Right atrium auricular region (tissue), 2 donors: ENCODE measurements around the gene CACNA2D2. TPM values are rescaled to one million over a fixed set of nuclear protein-coding genes. Genes with fewer than 3 reads are reported as not detected.

ENCODE experiments used
- DNase-seq: peaks from one replicate; pipeline ENCODE4 v3.0.0-alpha.2; 2019; ENCODE audit warnings: low spot score
- H3K27ac ChIP-seq, 2 donors: fragments of 200-600 bp; sonication (generic); 1 replicate in 1 of 2; 2 replicates in 1 of 2; pipeline ENCODE4 v1.5.1; 2016 to 2019
- H3K27me3 ChIP-seq, 2 donors: fragments of 200-600 bp; sonication (generic); one replicate each; pipeline versions ENCODE4 v1.5.1 to v1.6.0; 2017 to 2019
- H3K36me3 ChIP-seq: fragments of 200-600 bp; sonication (generic); one replicate; pipeline ENCODE4 v1.5.1; 2016
- H3K4me1 ChIP-seq, 2 donors: fragments of 200-600 bp; sonication (generic); one replicate each; pipeline versions ENCODE4 v1.5.1 to v1.6.0; 2017 to 2019
- H3K4me3 ChIP-seq, 2 donors: fragments of 200-600 bp; sonication (generic); 1 replicate in 1 of 2; 2 replicates in 1 of 2; pipeline ENCODE4 v1.5.1; 2017 to 2019; ENCODE audit warnings: mild to moderate bottlenecking in 1 of 2, moderate library complexity in 1 of 2
- H3K9me3 ChIP-seq, 2 donors: fragments of 200-600 bp; sonication (generic); one replicate each; pipeline ENCODE4 v1.5.1; 2019
- CTCF ChIP-seq, 2 donors: fragments of 200-600 bp; sonication (generic); IDR thresholded peaks; one replicate each; pipeline ENCODE4 v1.5.1; 2019; ENCODE audit warnings: antibody characterized with exemption in 2 of 2
- total RNA-seq, 2 donors: library from RNA; depleted of rRNA; stranded (reverse); fragments of >200 nt; gene quantifications; one replicate each; pipeline ENCODE4 v1.1.0, GENCODE V29; 2016

The CACNA2D2 gene
- total RNA-seq, 2 donors from 2014 or later: 3.7 to 6.2 TPM

- no peak for TF ChIP-seq CTCF (IDR thresholded peaks at IDR 0.05)
- H3K9me3 ChIP-seq: no peaks in the 10 kb centered on the region
- no peak overlapping the region for H3K27ac ChIP-seq
- DNase-seq: no peak
- H3K4me1 ChIP-seq: peaks cover 0 to 15% of the 10 kb centered on the region in 2 donors
- no peaks in the 10 kb centered on the region for H3K36me3 ChIP-seq
- no peak overlapping the region for H3K4me3 ChIP-seq
- H3K27me3 ChIP-seq: no peaks in the 10 kb centered on the region
These were observed 69.5 kb downstream of the CACNA2D2 start for GRCh38 chr3:50433954-50434353.

GRCh38 chr3:50430950-50431435 is 72.4 kb downstream of the CACNA2D2 start:
- no peak for TF ChIP-seq CTCF (IDR thresholded peaks at IDR 0.05)
- H3K27ac ChIP-seq: no peak overlapping the region
- no peak for DNase-seq
- H3K9me3 ChIP-seq: no peaks in the 10 kb centered on the region
- H3K36me3 ChIP-seq: no peaks in the 10 kb centered on the region
- H3K27me3 ChIP-seq: no peaks in the 10 kb centered on the region
- H3K4me3 ChIP-seq: no peak overlapping the region
- H3K4me1 ChIP-seq: peaks cover 0 to 6% of the 10 kb centered on the region in 2 donors

- Histone ChIP-seq H3K36me3 (no peaks in the 10 kb centered on the region), H3K27ac (no peak overlapping the region), H3K4me1 (peaks cover 0 to 6% of the 10 kb centered on the region in 2 donors), H3K27me3 (no peaks in the 10 kb centered on the region), H3K9me3 (no peaks in the 10 kb centered on the region), H3K4me3 (no peak overlapping the region)
- no peak for TF ChIP-seq CTCF (IDR thresholded peaks at IDR 0.05)
- no peak for DNase-seq
These were observed 73.2 kb downstream of the CACNA2D2 start for GRCh38 chr3:50430191-50430590.

- no peak overlapping the region for H3K4me3 ChIP-seq
- no peaks in the 10 kb centered on the region for H3K9me3 ChIP-seq
- TF ChIP-seq CTCF (IDR thresholded peaks at IDR 0.05): no peak
- H3K27me3 ChIP-seq: no peaks in the 10 kb centered on the region
- H3K36me3 ChIP-seq: no peaks in the 10 kb centered on the region
- no peak overlapping the region for H3K27ac ChIP-seq
- H3K4me1 ChIP-seq: no peaks in the 10 kb centered on the region
- no peak for DNase-seq
These were observed 75.3 kb downstream of the CACNA2D2 start for GRCh38 chr3:50428007-50428633.

- Histone ChIP-seq H3K27ac (no peak overlapping the region), H3K4me3 (no peak overlapping the region), H3K27me3 (no peaks in the 10 kb centered on the region), H3K9me3 (no peaks in the 10 kb centered on the region), H3K4me1 (no peaks in the 10 kb centered on the region), H3K36me3 (no peaks in the 10 kb centered on the region)
- TF ChIP-seq CTCF (IDR thresholded peaks at IDR 0.05): no peak
- no peak for DNase-seq
These were observed 76.2 kb downstream of the CACNA2D2 start for GRCh38 chr3:50427217-50427616.

- no peak for TF ChIP-seq CTCF (IDR thresholded peaks at IDR 0.05)
These were observed 77.5 kb downstream of the CACNA2D2 start for GRCh38 chr3:50425911-50426310.

More at GRCh38 chr3:50425911-50426310, 77.5 kb downstream of the CACNA2D2 start:
- Histone ChIP-seq H3K27ac (no peak overlapping the region), H3K27me3 (no peaks in the 10 kb centered on the region), H3K36me3 (no peaks in the 10 kb centered on the region), H3K4me3 (no peak overlapping the region), H3K9me3 (no peaks in the 10 kb centered on the region), H3K4me1 (no peaks in the 10 kb centered on the region)
- no peak for DNase-seq
